HTR-8/SVneo (cell line): Measurements from ENCODE around the gene ADGRL1.
"Not testable (repeated sequence)": the region's sequence is repeated elsewhere in the genome, so short reads cannot be mapped to it uniquely, and the experiment has no call there.

Source experiments
- DNase-seq: peaks from one replicate; pipeline ENCODE4 v3.0.0; 2011; ENCODE audit warnings: low spot score, mixed read lengths; ENCODE audit not compliant: insufficient read length
- FAIRE-seq: peaks from 2 replicates; lab custom pipeline; 2011; peaks lifted over from hg19 to GRCh38; lab: Jason Lieb, UNC

The ADGRL1 gene

GRCh38 chr19:14222886-14223285 is 16.9 kb upstream of the ADGRL1 start:
- DNase-seq = no peak
- FAIRE-seq = no peak

- peak; percentile 55 for FAIRE-seq
- not testable (repeated sequence) for DNase-seq
These were observed 15.4 kb upstream of the ADGRL1 start for GRCh38 chr19:14221345-14221744.

- no peak for DNase-seq
These were observed 12.8 kb upstream of the ADGRL1 start for GRCh38 chr19:14218620-14219330.

GRCh38 chr19:14217886-14218285 is 11.9 kb upstream of the ADGRL1 start:
- FAIRE-seq, DNase-seq: not testable (repeated sequence)

More at GRCh38 chr19:14218620-14219330, 12.8 kb upstream of the ADGRL1 start:
- FAIRE-seq = peak; percentile 65

GRCh38 chr19:14214580-14214979 is 8.6 kb upstream of the ADGRL1 start:
- FAIRE-seq (no peak), DNase-seq (no peak)

GRCh38 chr19:14210182-14210581 is 4.2 kb upstream of the ADGRL1 start:
- DNase-seq = not testable (repeated sequence)
- peak; percentile 31 for FAIRE-seq

- not testable (repeated sequence) for DNase-seq, FAIRE-seq
These were observed 3.4 kb upstream of the ADGRL1 start for GRCh38 chr19:14209401-14209800.

GRCh38 chr19:14208496-14208895 is 2.5 kb upstream of the ADGRL1 start:
- not testable (repeated sequence) for DNase-seq
- peak; percentile 36 for FAIRE-seq

- not testable (repeated sequence) for DNase-seq
- peak; percentile 49 for FAIRE-seq
These were observed 1.8 kb upstream of the ADGRL1 start for GRCh38 chr19:14207796-14208195.

GRCh38 chr19:14206737-14207726 is 1.1 kb upstream of the ADGRL1 start:
- peak; percentile 73 for DNase-seq
- peak; percentile 92 for FAIRE-seq

GRCh38 chr19:14206308-14206707 is 339 bp upstream of the ADGRL1 start:
- not testable (repeated sequence) for FAIRE-seq, DNase-seq

- FAIRE-seq, DNase-seq: not testable (repeated sequence)
These were observed 1.1 kb downstream of the ADGRL1 start for GRCh38 chr19:14204676-14205451.

- FAIRE-seq, DNase-seq: not testable (repeated sequence)
These were observed 1.8 kb downstream of the ADGRL1 start for GRCh38 chr19:14204219-14204618.

- FAIRE-seq, DNase-seq: not testable (repeated sequence)
These were observed 2.2 kb downstream of the ADGRL1 start for GRCh38 chr19:14203788-14204187.

- no peak for FAIRE-seq
- DNase-seq = no peak
These were observed 2.8 kb downstream of the ADGRL1 start for GRCh38 chr19:14203177-14203576.

- FAIRE-seq = peak; percentile 4
- DNase-seq = not testable (repeated sequence)
These were observed 4.5 kb downstream of the ADGRL1 start for GRCh38 chr19:14201481-14201880.

- FAIRE-seq = not testable (repeated sequence)
These were observed 5.7 kb downstream of the ADGRL1 start for GRCh38 chr19:14200147-14200841.

GRCh38 chr19:14198384-14199376 is 7.3 kb downstream of the ADGRL1 start:
- FAIRE-seq (no peak), DNase-seq (no peak)

More at GRCh38 chr19:14200147-14200841, 5.7 kb downstream of the ADGRL1 start:
- DNase-seq = peak; percentile 43
